Calu3 (cell line): ENCODE measurements around the gene KMT5C. TPM values are rescaled to one million over a fixed set of nuclear protein-coding genes. Genes with fewer than 3 reads are reported as not detected.
A peak's percentile ranks its signal among the peaks of the same experiment; 100 is the strongest.

Source experiments
- BruUV-seq: library from RNA; stranded (reverse); fragments of 400-500 nt; replicated peaks from 2 replicates; lab custom pipeline; 2021; lab: Mats Ljungman, UMichigan
- CTCF ChIA-PET: fragments of 300-600 bp; sonication (Branson Sonifier 250); formaldehyde crosslinking; loops from one replicate; lab custom pipeline; 2022; ENCODE audit warnings: antibody characterized with exemption; lab: Charles Lee
- DNase-seq: peaks from one replicate; pipeline ENCODE4 v3.0.0; 2022
- H3K27ac Mint-ChIP-seq: one replicate; pipeline ENCODE4 v1.8.0; 2022; ENCODE audit warnings: mixed read lengths; ENCODE audit not compliant: unreplicated experiment
- H3K27me3 Mint-ChIP-seq: one replicate; pipeline ENCODE4 v1.8.0; 2022; ENCODE audit warnings: mixed read lengths; ENCODE audit not compliant: unreplicated experiment
- H3K36me3 Mint-ChIP-seq: one replicate; pipeline ENCODE4 v1.8.0; 2022; ENCODE audit warnings: mild to moderate bottlenecking, moderate library complexity, mixed read lengths; ENCODE audit not compliant: insufficient read depth, unreplicated experiment
- H3K4me1 Mint-ChIP-seq: one replicate; pipeline ENCODE4 v1.8.0; 2022; ENCODE audit warnings: mild to moderate bottlenecking, low read depth, mixed read lengths; ENCODE audit not compliant: unreplicated experiment
- H3K4me3 Mint-ChIP-seq: one replicate; pipeline ENCODE4 v1.8.0; 2022; ENCODE audit warnings: mild to moderate bottlenecking, low read depth, moderate library complexity, mixed read lengths; ENCODE audit not compliant: unreplicated experiment
- H3K9me3 Mint-ChIP-seq: one replicate; pipeline ENCODE4 v1.8.0; 2022; ENCODE audit warnings: low read depth, mixed read lengths; ENCODE audit not compliant: unreplicated experiment
- CTCF ChIP-seq: fragments of 200-600 bp; IDR thresholded peaks from one replicate; pipeline ENCODE4 v1.8.0; 2022; ENCODE audit warnings: antibody characterized with exemption; ENCODE audit not compliant: unreplicated experiment
- intact Hi-C: fragments of 100-400 bp; cut with micrococcal nuclease; formaldehyde crosslinking; loops from one replicate; pipeline ENCODE4 v1.10.0; 2022; ENCODE audit not compliant: unreplicated experiment
- total RNA-seq: library from RNA; stranded (reverse); gene quantifications from 2 replicates; pipeline ENCODE4 v1.2.3, GENCODE V29; 2022

KMT5C gene
- total RNA-seq, 1 experiment from 2014 or later, result 23.5 TPM

GRCh38 chr19:55345818-55346724 lies 6.4 kb downstream of the KMT5C start:
- CTCF ChIA-PET, result interaction anchor here (0.7 kb wide), 1 partner anchor 74 kb away, joined by 4 read pairs; no protein-coding TSS in a partner anchor
- H3K4me3 Mint-ChIP-seq, result no peak overlapping the region
- peaks cover 29% of the 10 kb centered on the region for H3K4me1 Mint-ChIP-seq
- peak overlapping the region; percentile 17 for H3K27ac Mint-ChIP-seq
- H3K36me3 Mint-ChIP-seq, result peaks cover 37% of the 10 kb centered on the region
- no peak for TF ChIP-seq CTCF
- H3K9me3 Mint-ChIP-seq, result no peaks in the 10 kb centered on the region
- H3K27me3 Mint-ChIP-seq, result peaks cover 4% of the 10 kb centered on the region
- no TSS peak for BruUV-seq
- peak; percentile 74 for DNase-seq
- intact Hi-C loops, result no loop called here

GRCh38 chr19:55346725-55347441 lies 7.2 kb downstream of the KMT5C start:
- H3K9me3 Mint-ChIP-seq, result no peaks in the 10 kb centered on the region
- no peak for DNase-seq

GRCh38 chr19:55347442-55348009 lies 7.8 kb downstream of the KMT5C start:
- no peaks in the 10 kb centered on the region for H3K9me3 Mint-ChIP-seq
- BruUV-seq, result no TSS peak
- no peak for TF ChIP-seq CTCF
- peaks cover 36% of the 10 kb centered on the region for H3K4me1 Mint-ChIP-seq
- CTCF ChIA-PET, result no interaction called here
- no peak for DNase-seq
- H3K27ac Mint-ChIP-seq, result no peak overlapping the region
- intact Hi-C loops, result no loop called here
- H3K27me3 Mint-ChIP-seq, result peaks cover 19% of the 10 kb centered on the region
- H3K36me3 Mint-ChIP-seq, result peaks cover 25% of the 10 kb centered on the region
- H3K4me3 Mint-ChIP-seq, result no peak overlapping the region

More at GRCh38 chr19:55346725-55347441, 7.2 kb downstream of the KMT5C start:
- Mint-ChIP-seq H3K4me3 (no peak overlapping the region), H3K27ac (no peak overlapping the region), H3K4me1 (peaks cover 30% of the 10 kb centered on the region), H3K36me3 (peaks cover 30% of the 10 kb centered on the region), H3K27me3 (peaks cover 12% of the 10 kb centered on the region)
- intact Hi-C loops, result no loop called here
- no peak for TF ChIP-seq CTCF
- BruUV-seq, result no TSS peak
- CTCF ChIA-PET, result interaction anchor here (0.7 kb wide), 1 partner anchor 73 kb away, joined by 4 read pairs; no protein-coding TSS in a partner anchor

- H3K27ac Mint-ChIP-seq, result no peak overlapping the region
- H3K4me3 Mint-ChIP-seq, result no peak overlapping the region
- H3K4me1 Mint-ChIP-seq, result peaks cover 45% of the 10 kb centered on the region
Measured at GRCh38 chr19:55348317-55349034, 8.8 kb downstream of the KMT5C start.

More at GRCh38 chr19:55348317-55349034, 8.8 kb downstream of the KMT5C start:
- intact Hi-C loops, result no loop called here
- no TSS peak for BruUV-seq
- no peaks in the 10 kb centered on the region for H3K9me3 Mint-ChIP-seq
- no peak for DNase-seq
- CTCF ChIA-PET, result interaction anchor here (1.3 kb wide), 1 partner anchor 9 kb away, joined by 3 read pairs; no protein-coding TSS in a partner anchor
- H3K27me3 Mint-ChIP-seq, result peaks cover 28% of the 10 kb centered on the region
- peaks cover 28% of the 10 kb centered on the region for H3K36me3 Mint-ChIP-seq
- TF ChIP-seq CTCF, result no peak
